Upper lobe of right lung (tissue), 1 donor: ENCODE results near the gene TBCD. TPM values are rescaled to one million over a fixed set of nuclear protein-coding genes. Genes with fewer than 3 reads are reported as not detected.

Experiments used
- ATAC-seq: fragments of 200-7000 bp; cut with Tn5 transposase; one replicate; pipeline ENCODE4 v1.9.1; 2020; ENCODE audit warnings: mild to moderate bottlenecking, moderate library complexity
- DNase-seq: peaks from one replicate; pipeline ENCODE4 v3.0.0-alpha.2; 2020
- H3K27ac ChIP-seq: fragments of 200-600 bp; one replicate; pipeline ENCODE4 v1.8.0; 2022
- H3K27me3 ChIP-seq: fragments of 200-600 bp; one replicate; pipeline ENCODE4 v1.8.0; 2022; ENCODE audit warnings: mild to moderate bottlenecking
- H3K36me3 ChIP-seq: fragments of 200-600 bp; one replicate; pipeline ENCODE4 v1.8.0; 2022
- H3K4me1 ChIP-seq: fragments of 200-600 bp; one replicate; pipeline ENCODE4 v1.8.0; 2022
- H3K4me3 ChIP-seq: fragments of 200-600 bp; one replicate; pipeline ENCODE4 v1.8.0; 2022; ENCODE audit warnings: mild to moderate bottlenecking
- H3K9me3 ChIP-seq: fragments of 200-600 bp; one replicate; pipeline ENCODE4 v1.8.0; 2022
- CTCF ChIP-seq: fragments of 200-600 bp; IDR thresholded peaks from one replicate; pipeline ENCODE4 v1.8.0; 2022; ENCODE audit warnings: antibody characterized with exemption
- intact Hi-C: fragments of 100-400 bp; cut with DNase I; formaldehyde crosslinking; loops from one replicate; pipeline ENCODE4 v1.11.0; 2022
- total RNA-seq: library from RNA; stranded (reverse); fragmentation: NEBNext Ultra II Directional; extraction: Animal tissue kit (Norgen Biotek cat#: 25700); gene quantifications from one replicate; pipeline ENCODE4 v1.2.1, GENCODE V29; 2021
- donor health status: DM: no; HTN: yes; CAD: no; lungs with severe emphysema.

TBCD gene
- total RNA-seq, 1 donor from 2014 or later = 84.5 TPM

- no peaks in the 10 kb centered on the region for H3K27me3 ChIP-seq
- no peak overlapping the region for H3K4me3 ChIP-seq
- H3K4me1 ChIP-seq = peaks cover 20% of the 10 kb centered on the region
- ATAC-seq (no peak), DNase-seq (no peak)
- TF ChIP-seq CTCF = no peak
- H3K9me3 ChIP-seq = no peaks in the 10 kb centered on the region
- intact Hi-C loops = no loop called here
- H3K27ac ChIP-seq = no peak overlapping the region
- H3K36me3 ChIP-seq = peaks cover 18% of the 10 kb centered on the region
Observed at GRCh38 chr17:82897514-82898249, 145.8 kb downstream of the TBCD start.

GRCh38 chr17:82898976-82899514 is 147.2 kb downstream of the TBCD start:
- H3K27ac ChIP-seq = no peak overlapping the region
- H3K9me3 ChIP-seq = no peaks in the 10 kb centered on the region
- peaks cover 19% of the 10 kb centered on the region for H3K36me3 ChIP-seq
- intact Hi-C loops = no loop called here
- H3K4me1 ChIP-seq = peaks cover 6% of the 10 kb centered on the region
- no peak overlapping the region for H3K4me3 ChIP-seq
- DNase-seq = no peak
- no peaks in the 10 kb centered on the region for H3K27me3 ChIP-seq
- peak; percentile 37 for ATAC-seq
- TF ChIP-seq CTCF = no peak

GRCh38 chr17:82899941-82900340 is 148.1 kb downstream of the TBCD start:
- peaks cover 26% of the 10 kb centered on the region for H3K36me3 ChIP-seq
- no peaks in the 10 kb centered on the region for H3K9me3 ChIP-seq
- no peak overlapping the region for H3K27ac ChIP-seq
- H3K27me3 ChIP-seq = no peaks in the 10 kb centered on the region
- no peak for TF ChIP-seq CTCF
- DNase-seq (no peak), ATAC-seq (no peak)
- no peak overlapping the region for H3K4me3 ChIP-seq
- intact Hi-C loops = no loop called here
- no peaks in the 10 kb centered on the region for H3K4me1 ChIP-seq

- no peak for TF ChIP-seq CTCF
- no peak for DNase-seq
- intact Hi-C loops = no loop called here
- H3K9me3 ChIP-seq = no peaks in the 10 kb centered on the region
- no peak for ATAC-seq
- no peaks in the 10 kb centered on the region for H3K27me3 ChIP-seq
- H3K4me1 ChIP-seq = no peaks in the 10 kb centered on the region
- peaks cover 28% of the 10 kb centered on the region for H3K36me3 ChIP-seq
- H3K4me3 ChIP-seq = no peak overlapping the region
- no peak overlapping the region for H3K27ac ChIP-seq
Observed at GRCh38 chr17:82900741-82901140, 148.9 kb downstream of the TBCD start.

GRCh38 chr17:82901356-82901755 is 149.5 kb downstream of the TBCD start:
- ATAC-seq (no peak), DNase-seq (no peak)
- intact Hi-C loops = no loop called here
- Histone ChIP-seq H3K27ac (no peak overlapping the region), H3K36me3 (peaks cover 34% of the 10 kb centered on the region), H3K4me1 (no peaks in the 10 kb centered on the region), H3K4me3 (no peak overlapping the region), H3K9me3 (no peaks in the 10 kb centered on the region), H3K27me3 (no peaks in the 10 kb centered on the region)
- no peak for TF ChIP-seq CTCF
